GM21360 (cell line): ENCODE measurements around the gene GLB1L2.

ENCODE experiments used
- ATAC-seq: cut with Tn5 transposase; IDR thresholded peaks from one replicate; pipeline ENCODE4 v1.9.1; 2021; ENCODE audit warnings: mild to moderate bottlenecking, moderate library complexity; ENCODE audit not compliant: unreplicated experiment

Gene GLB1L2

GRCh38 chr11:134417871-134418840 is 86.4 kb downstream of the GLB1L2 start:
- no peak for ATAC-seq

DNA sequence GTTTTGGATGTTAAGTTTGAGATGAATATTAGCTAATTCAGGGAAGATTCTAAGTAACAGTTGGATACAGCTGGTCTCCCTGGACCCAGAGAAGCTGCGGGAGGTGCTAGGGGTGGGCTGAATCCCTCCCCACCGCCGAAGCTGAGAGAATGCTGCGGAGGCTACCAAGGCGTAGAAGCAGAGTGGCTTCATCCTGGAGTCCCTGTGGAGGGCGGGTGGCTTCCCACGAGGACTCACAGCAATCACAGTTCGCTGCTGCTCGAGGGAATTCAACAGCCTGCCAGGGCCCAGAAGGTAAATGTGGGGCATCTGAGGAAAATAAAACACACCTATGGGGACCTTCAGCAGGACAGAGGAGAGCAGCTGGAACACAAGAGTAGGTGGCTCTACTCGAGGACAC is 91.3 kb downstream of the GLB1L2 start:
- no peak for ATAC-seq

- ATAC-seq, result no peak
Measured at GRCh38 chr11:134425413-134425812, 93.6 kb downstream of the GLB1L2 start.
